LNCaP clone FGC (cell line): ENCODE results near the gene TBC1D23.
"Not testable (repeated sequence)": the region's sequence is repeated elsewhere in the genome, so short reads cannot be mapped to it uniquely, and the experiment has no call there.

Experiments used
- DNase-seq: peaks from one replicate; pipeline ENCODE4 v3.0.0-alpha.2; 2011; ENCODE audit warnings: low read depth
- H3K4me3 ChIP-seq: 2 replicates; pipeline ENCODE4 v1.5.1; 2011; ENCODE audit warnings: mild to moderate bottlenecking, low read depth, low read length, control low read depth
- CTCF ChIP-seq: IDR thresholded peaks from 2 replicates; pipeline ENCODE4 v1.5.1; 2012; ENCODE audit warnings: mild to moderate bottlenecking; ENCODE audit not compliant: control insufficient read depth, insufficient read depth; ENCODE audit errors: extremely low read depth

Gene TBC1D23

DNA sequence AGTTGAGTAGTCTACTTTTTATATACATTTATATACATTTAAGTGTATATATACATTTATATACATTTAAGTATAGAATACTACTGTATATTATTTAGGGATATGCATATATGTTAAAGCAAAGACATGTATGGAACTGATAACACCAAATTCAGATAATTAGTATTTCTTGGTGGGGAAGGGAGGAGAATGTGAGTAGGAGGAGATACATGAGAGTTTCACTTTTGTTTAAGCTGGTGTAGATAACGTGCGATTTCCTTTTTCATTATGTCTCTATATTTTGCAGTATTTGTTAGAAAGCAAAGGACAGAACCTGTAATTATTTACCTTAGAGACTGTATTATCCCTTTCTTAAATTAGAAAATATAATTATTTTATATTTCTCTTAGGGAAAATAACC lies 57.1 kb downstream of the TBC1D23 start:
- no peak for TF ChIP-seq CTCF
- DNase-seq, result no peak
- no peak overlapping the region for H3K4me3 ChIP-seq

DNA sequence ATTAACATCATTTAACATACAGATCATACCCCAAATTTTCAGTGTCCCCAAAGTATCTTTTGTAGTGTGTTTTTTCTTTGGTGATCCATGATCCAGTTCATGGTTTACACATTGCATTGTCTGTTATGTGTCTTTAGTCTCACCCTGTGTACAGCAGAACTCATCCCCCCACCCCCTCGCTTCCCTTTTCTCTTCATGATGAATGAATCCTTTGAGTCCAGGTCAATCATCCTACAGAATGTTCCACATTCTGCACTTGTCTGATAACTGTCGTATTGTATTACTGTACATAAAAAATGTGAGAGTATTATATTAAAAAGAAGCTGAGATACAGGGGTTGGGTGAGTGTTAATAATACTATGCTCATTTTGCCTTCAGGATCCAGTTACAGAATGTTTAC lies 59.2 kb downstream of the TBC1D23 start:
- no peak overlapping the region for H3K4me3 ChIP-seq
- TF ChIP-seq CTCF, result no peak
- no peak for DNase-seq

- no peak overlapping the region for H3K4me3 ChIP-seq
- TF ChIP-seq CTCF, result no peak
- DNase-seq, result no peak
Observed at GRCh38 chr3:100324044-100324443, 63.3 kb downstream of the TBC1D23 start.

DNA sequence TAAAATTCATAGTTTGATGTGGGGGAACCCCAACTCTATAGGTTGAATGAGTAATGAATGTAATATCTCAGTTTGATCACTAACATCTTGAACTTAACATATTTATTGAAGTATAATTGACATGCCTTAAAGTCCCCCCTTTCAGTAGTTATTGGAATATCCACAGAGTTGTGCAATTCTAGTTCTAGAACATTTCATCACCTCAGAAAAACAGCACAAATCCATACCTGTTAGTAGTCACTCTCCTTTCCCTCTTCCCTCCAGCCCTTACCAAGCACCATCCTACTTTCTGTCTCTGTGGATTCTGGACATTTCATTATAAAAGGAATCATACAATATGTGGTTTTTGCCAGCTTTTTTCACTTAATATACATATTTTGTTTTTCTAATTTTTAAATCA lies 65.0 kb downstream of the TBC1D23 start:
- no peak for DNase-seq
- no peak overlapping the region for H3K4me3 ChIP-seq
- no peak for TF ChIP-seq CTCF

GRCh38 chr3:100327377-100327776 lies 66.6 kb downstream of the TBC1D23 start:
- DNase-seq, result not testable (repeated sequence)

DNA sequence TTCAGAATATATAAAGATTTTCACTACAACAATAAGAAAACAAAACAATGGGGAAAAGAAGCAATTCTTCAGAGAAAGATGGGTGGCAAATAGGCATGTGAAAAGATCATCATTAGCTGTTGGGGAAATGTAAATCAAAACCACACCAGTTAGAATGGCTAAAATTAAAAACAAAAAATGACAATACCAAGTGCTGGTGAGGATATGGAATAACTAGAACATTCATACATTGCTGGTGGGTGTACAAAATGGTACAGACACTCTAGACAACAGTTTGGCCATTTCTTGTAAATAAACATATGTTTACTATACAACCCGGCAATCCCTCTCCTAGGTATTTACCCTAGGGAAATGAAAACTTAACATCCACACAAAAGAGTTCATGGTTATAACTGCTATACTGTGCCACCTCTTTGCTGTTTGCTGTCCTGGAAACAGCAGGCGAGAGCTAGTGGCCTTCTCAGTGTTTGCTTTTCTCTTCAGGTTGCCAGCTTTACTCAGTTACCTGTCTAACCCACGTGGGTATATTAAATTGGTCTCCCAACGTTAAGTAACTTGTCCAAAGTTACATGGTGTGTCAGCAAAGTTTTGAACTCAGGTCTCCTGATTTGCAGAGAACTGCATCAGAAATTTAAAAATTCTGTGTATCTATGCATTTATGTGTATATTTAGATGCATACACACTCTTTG lies 69.2 kb downstream of the TBC1D23 start:
- no peak overlapping the region for H3K4me3 ChIP-seq
- no peak for TF ChIP-seq CTCF
- DNase-seq, result peak; percentile 44

More at GRCh38 chr3:100327377-100327776, 66.6 kb downstream of the TBC1D23 start:
- H3K4me3 ChIP-seq, result not testable (repeated sequence)

DNA sequence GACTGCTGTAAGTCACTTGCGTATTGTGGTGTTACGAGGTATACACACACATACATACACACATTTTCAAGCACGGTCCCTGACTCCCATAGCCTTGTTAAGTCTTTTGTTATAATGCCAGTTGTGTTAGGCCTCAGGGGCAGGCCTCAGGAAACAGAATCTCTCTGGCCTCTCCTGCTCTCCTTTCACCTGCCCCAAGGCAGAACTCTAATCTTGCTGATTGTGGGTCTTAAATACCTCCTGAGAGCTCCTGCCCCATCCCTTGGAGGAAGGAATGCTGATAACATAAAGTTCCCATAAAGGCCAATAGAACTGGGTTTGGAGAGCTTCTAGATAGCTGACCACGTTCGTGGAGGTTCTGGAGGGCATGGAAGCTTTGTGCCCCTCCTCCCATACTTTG lies 69.9 kb downstream of the TBC1D23 start:
- DNase-seq, result no peak
- no peak overlapping the region for H3K4me3 ChIP-seq
- no peak for TF ChIP-seq CTCF
